Measurements from ENCODE around the gene SLCO4A1.

Gene SLCO4A1

GRCh38 chr20:62699296-62699695 is 57.0 kb downstream of the SLCO4A1 start:
- peaks cover 14% of the 10 kb centered on the region for H3K4me1 ChIP-seq
- no peaks in the 10 kb centered on the region for H3K36me3 ChIP-seq
- TF ChIP-seq, protein P1, sequence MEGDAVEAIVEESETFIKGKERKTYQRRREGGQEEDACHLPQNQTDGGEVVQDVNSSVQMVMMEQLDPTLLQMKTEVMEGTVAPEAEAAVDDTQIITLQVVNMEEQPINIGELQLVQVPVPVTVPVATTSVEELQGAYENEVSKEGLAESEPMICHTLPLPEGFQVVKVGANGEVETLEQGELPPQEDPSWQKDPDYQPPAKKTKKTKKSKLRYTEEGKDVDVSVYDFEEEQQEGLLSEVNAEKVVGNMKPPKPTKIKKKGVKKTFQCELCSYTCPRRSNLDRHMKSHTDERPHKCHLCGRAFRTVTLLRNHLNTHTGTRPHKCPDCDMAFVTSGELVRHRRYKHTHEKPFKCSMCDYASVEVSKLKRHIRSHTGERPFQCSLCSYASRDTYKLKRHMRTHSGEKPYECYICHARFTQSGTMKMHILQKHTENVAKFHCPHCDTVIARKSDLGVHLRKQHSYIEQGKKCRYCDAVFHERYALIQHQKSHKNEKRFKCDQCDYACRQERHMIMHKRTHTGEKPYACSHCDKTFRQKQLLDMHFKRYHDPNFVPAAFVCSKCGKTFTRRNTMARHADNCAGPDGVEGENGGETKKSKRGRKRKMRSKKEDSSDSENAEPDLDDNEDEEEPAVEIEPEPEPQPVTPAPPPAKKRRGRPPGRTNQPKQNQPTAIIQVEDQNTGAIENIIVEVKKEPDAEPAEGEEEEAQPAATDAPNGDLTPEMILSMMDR (IDR thresholded peaks at IDR 0.05; ENCODE audit: low read depth, low read length), result no peak
- H3K9me3 ChIP-seq, result no peaks in the 10 kb centered on the region
- H3K4me3 ChIP-seq (ENCODE audit: low read depth, low read length), result no peak overlapping the region
- no peak for DNase-seq
- no peaks in the 10 kb centered on the region for H3K27me3 ChIP-seq

- Histone ChIP-seq H3K4me3 (ENCODE audit: low read depth, low read length) (no peak overlapping the region), H3K9me3 (no peaks in the 10 kb centered on the region), H3K27me3 (no peaks in the 10 kb centered on the region), H3K4me1 (peaks cover 14% of the 10 kb centered on the region), H3K36me3 (no peaks in the 10 kb centered on the region)
- no peak for DNase-seq
- TF ChIP-seq, protein P1 (IDR thresholded peaks at IDR 0.05; ENCODE audit: low read depth, low read length), result no peak
These were observed 57.4 kb downstream of the SLCO4A1 start for GRCh38 chr20:62699741-62700140.

- no peak for DNase-seq
- Histone ChIP-seq H3K4me1 (peaks cover 14% of the 10 kb centered on the region), H3K27me3 (no peaks in the 10 kb centered on the region), H3K4me3 (ENCODE audit: low read depth, low read length) (no peak overlapping the region), H3K9me3 (no peaks in the 10 kb centered on the region), H3K36me3 (no peaks in the 10 kb centered on the region)
- TF ChIP-seq, protein P1 (IDR thresholded peaks at IDR 0.05; ENCODE audit: low read depth, low read length), result no peak
These were observed 58.1 kb downstream of the SLCO4A1 start for GRCh38 chr20:62700261-62700930.

DNA sequence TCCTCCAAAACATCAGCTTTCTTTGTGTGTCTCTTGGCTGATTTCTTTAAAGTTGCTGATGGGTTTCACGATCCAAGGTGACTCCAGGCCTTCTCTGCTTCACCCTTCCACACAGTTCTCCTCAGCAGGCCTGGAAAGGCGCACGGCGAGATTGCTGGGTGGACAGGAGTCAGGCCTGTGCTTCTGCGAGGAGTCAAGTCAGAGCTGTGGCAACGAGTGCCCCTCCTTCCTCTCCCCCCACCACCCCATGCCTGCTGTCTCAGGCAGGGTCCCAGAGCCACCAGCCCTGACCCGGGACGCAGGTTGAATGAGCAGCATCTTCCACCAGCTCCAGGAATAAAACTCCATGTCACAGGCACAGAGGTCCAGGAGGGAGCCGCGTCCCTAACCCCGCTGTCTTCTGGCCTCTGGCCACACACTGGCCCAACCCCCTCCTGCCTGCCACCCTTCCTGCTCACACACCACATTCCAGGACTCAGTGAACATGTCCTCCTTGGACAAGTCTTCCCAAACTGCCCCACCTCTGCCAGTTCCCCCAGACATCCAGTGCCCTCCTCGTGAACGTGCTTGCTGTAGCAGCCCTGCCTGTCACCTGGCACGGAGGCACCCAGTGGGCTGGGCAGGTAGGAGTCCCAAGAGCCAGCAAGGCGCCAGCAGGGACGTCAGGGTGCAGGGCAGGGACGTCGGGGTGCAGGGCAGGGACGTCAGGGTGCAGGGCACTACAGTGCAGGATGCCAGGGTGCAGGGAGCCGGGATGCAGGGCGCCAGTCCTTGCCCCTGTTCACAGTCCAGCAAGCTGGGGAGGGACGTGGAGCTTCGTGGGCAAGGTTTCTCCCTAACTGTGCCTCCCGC is 59.1 kb downstream of the SLCO4A1 start:
- H3K36me3 ChIP-seq, result no peaks in the 10 kb centered on the region
- H3K4me3 ChIP-seq (ENCODE audit: low read depth, low read length), result no peak overlapping the region
- H3K4me1 ChIP-seq, result peaks cover 14% of the 10 kb centered on the region
- DNase-seq, result no peak
- TF ChIP-seq, protein P1 (IDR thresholded peaks at IDR 0.05; ENCODE audit: low read depth, low read length), result no peak
- H3K27me3 ChIP-seq, result no peaks in the 10 kb centered on the region
- H3K9me3 ChIP-seq, result no peaks in the 10 kb centered on the region

DNA sequence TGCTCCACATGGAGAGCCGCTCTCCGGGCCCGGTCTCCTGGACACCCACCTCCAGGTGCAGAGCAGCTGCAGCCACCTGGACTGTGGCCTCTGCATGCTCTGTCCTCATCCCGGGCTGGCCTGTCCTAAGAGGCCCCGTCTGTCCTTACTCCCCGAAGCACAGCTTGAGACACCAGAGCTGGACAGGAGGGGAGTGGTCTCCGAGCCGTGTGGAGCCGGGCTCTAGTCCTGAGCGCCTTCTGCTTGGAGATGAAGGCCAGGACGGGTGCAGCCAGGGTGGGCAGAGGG is 59.7 kb downstream of the SLCO4A1 start:
- H3K9me3 ChIP-seq, result no peaks in the 10 kb centered on the region
- TF ChIP-seq, protein P1 (IDR thresholded peaks at IDR 0.05; ENCODE audit: low read depth, low read length), result no peak
- DNase-seq, result no peak
- H3K4me3 ChIP-seq (ENCODE audit: low read depth, low read length), result no peak overlapping the region
- no peaks in the 10 kb centered on the region for H3K27me3 ChIP-seq
- peaks cover 14% of the 10 kb centered on the region for H3K4me1 ChIP-seq
- no peaks in the 10 kb centered on the region for H3K36me3 ChIP-seq
